NCI-H2196 (cell line): ENCODE results near the gene GSDMA.

ENCODE experiments used
- DNase-seq: peaks from one replicate; lab custom pipeline; 2025; ENCODE audit not compliant: unreplicated experiment; lab: John Stamatoyannopoulos, UW

The GSDMA gene

GRCh38 chr17:39962642-39963220 lies at the start of gene GSDMA:
Gene GSDMA (plus strand): TSS chr17:39963004. CDS start chr17:39965688, 2,684 bp downstream.
- DNase-seq, result peak; percentile 16

GRCh38 chr17:39913989-39914388 lies 48.8 kb upstream of the GSDMA start:
- no peak for DNase-seq

GRCh38 chr17:39915559-39915958 lies 47.2 kb upstream of the GSDMA start:
- no peak for DNase-seq

GRCh38 chr17:39916918-39917317 lies 45.9 kb upstream of the GSDMA start:
- DNase-seq, result no peak

- no peak for DNase-seq
Measured at GRCh38 chr17:39919087-39919683, 43.6 kb upstream of the GSDMA start.

GRCh38 chr17:39920218-39921210 lies 42.3 kb upstream of the GSDMA start:
- DNase-seq, result no peak

GRCh38 chr17:39921323-39921722 lies 41.5 kb upstream of the GSDMA start:
- DNase-seq, result no peak

GRCh38 chr17:39922006-39922405 lies 40.8 kb upstream of the GSDMA start:
- no peak for DNase-seq

- DNase-seq, result no peak
Measured at GRCh38 chr17:39923230-39923629, 39.6 kb upstream of the GSDMA start.

GRCh38 chr17:39923836-39924690 lies 38.7 kb upstream of the GSDMA start:
- DNase-seq, result no peak

- no peak for DNase-seq
Measured at GRCh38 chr17:39924691-39925055, 38.1 kb upstream of the GSDMA start.

GRCh38 chr17:39925282-39926134 lies 37.3 kb upstream of the GSDMA start:
- no peak for DNase-seq

GRCh38 chr17:39926135-39926587 lies 36.6 kb upstream of the GSDMA start:
- DNase-seq, result no peak

GRCh38 chr17:39926588-39927100 lies 36.2 kb upstream of the GSDMA start:
- DNase-seq, result peak; percentile 33

- peak; percentile 79 for DNase-seq
Measured at GRCh38 chr17:39927101-39927928, 35.5 kb upstream of the GSDMA start, which contains the start of the genes LRRC3C and ORMDL3. Gene LRRC3C (plus strand): TSS chr17:39927732. CDS start chr17:39941524, 13,792 bp downstream. Gene ORMDL3 (minus strand): TSS chr17:39927601. CDS start chr17:39924203, 3,398 bp downstream.

GRCh38 chr17:39927929-39928857 lies 34.6 kb upstream of the GSDMA start:
- no peak for DNase-seq

- DNase-seq, result no peak
Measured at GRCh38 chr17:39928858-39929645, 33.8 kb upstream of the GSDMA start.
